ENCODE measurements around the gene KRT2. TPM values are rescaled to one million over a fixed set of nuclear protein-coding genes. Genes with fewer than 3 reads are reported as not detected.

The KRT2 gene
- total and polyA plus RNA-seq, 2 of the 8 experiments (the other 6 are each of a cell fraction or from before 2014, with no cell fraction given), result not detected

DNA sequence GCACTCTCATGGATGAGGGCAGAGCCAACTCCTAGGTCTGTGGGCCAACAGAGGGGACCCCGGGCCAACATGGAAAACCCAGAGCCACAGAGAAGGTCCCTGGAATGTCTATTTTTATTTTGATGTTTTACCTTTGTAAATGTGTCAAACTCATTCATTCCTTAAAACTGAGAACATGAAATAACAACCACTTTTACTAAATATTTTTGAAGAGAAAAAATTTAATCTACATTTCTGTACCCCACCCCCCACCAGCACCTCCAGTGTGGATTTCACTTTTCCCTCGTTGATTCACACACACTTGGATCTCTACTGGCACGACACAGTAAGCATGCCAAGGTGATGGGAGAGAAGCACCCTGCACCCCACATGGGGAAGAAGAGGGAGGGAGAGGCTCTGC lies 44.6 kb upstream of the KRT2 start (continued):
- no peak for TF ChIP-seq SIX5 (IDR thresholded peaks at IDR 0.05; ENCODE audit: low read depth, low read length)
- TF ChIP-seq, protein P1, sequence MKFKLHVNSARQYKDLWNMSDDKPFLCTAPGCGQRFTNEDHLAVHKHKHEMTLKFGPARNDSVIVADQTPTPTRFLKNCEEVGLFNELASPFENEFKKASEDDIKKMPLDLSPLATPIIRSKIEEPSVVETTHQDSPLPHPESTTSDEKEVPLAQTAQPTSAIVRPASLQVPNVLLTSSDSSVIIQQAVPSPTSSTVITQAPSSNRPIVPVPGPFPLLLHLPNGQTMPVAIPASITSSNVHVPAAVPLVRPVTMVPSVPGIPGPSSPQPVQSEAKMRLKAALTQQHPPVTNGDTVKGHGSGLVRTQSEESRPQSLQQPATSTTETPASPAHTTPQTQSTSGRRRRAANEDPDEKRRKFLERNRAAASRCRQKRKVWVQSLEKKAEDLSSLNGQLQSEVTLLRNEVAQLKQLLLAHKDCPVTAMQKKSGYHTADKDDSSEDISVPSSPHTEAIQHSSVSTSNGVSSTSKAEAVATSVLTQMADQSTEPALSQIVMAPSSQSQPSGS (IDR thresholded peaks at IDR 0.05; ENCODE audit: low read length), result no peak
